ENCODE results near the gene ZDHHC22. TPM values are rescaled to one million over a fixed set of nuclear protein-coding genes. Genes with fewer than 3 reads are reported as not detected.

The ZDHHC22 gene
- total and polyA plus RNA-seq, 2 of the 13 experiments (the other 11 are each of a cell fraction or from before 2014, with no cell fraction given): not detected

GRCh38 chr14:77103475-77103874 lies 38.1 kb downstream of the ZDHHC22 start:
- H3K27me3 ChIP-seq (ENCODE audit: control insufficient read depth in 1 of 2, insufficient read depth in 2 of 2, low read length in 2 of 2): no peaks in the 10 kb centered on the region; a peak in 1 of 5 replicates
- intact Hi-C loops (cut with micrococcal nuclease; ENCODE audit: unreplicated experiment): no loop called here
- ATAC-seq (no peak), DNase-seq (ENCODE audit: low spot score) (no peak), FAIRE-seq (no peak)
- BruUV-seq (replicated peaks): no TSS peak
- in situ Hi-C loops (cut with HindIII; ENCODE audit: extremely low pct_ligation_motif_present, low pct_unique_long_range_greater_than_20kb): no loop called here
- ChIA-PET CTCF (ENCODE audit: low intra/inter-chr PET ratio, low total read pairs) (no interaction called here), POLR2A (no interaction called here)
- no peak overlapping the region for H3K9ac ChIP-seq (ENCODE audit: insufficient read depth, low read depth, low read length)
- peaks cover 12% of the 10 kb centered on the region for H3K4me1 ChIP-seq (ENCODE audit: insufficient read depth, low read length)
- H2AFZ ChIP-seq (ENCODE audit: low read length): no peak overlapping the region
- TF ChIP-seq ZSCAN22 (CRISPR knock-in tag; IDR thresholded peaks at IDR 0.05) (no peak), GTF2F1 (IDR thresholded peaks at IDR 0.05; ENCODE audit: low read length) (no peak), ZNF737 (CRISPR knock-in tag; IDR thresholded peaks at IDR 0.05; ENCODE audit: borderline replicate concordance) (no peak), ATF3 (CRISPR knock-in tag; IDR thresholded peaks at IDR 0.05) (no peak), ZBTB2 (CRISPR knock-in tag; IDR thresholded peaks at IDR 0.05; ENCODE audit: low read depth) (no peak), SIN3B (IDR thresholded peaks at IDR 0.05; ENCODE audit: low read length) (no peak), ZNF761 (CRISPR knock-in tag; conservative IDR thresholded peaks at IDR 0.05) (no peak), PATZ1 (CRISPR knock-in tag; IDR thresholded peaks at IDR 0.05) (no peak), ZBTB8A (CRISPR knock-in tag; IDR thresholded peaks at IDR 0.05; ENCODE audit: borderline replicate concordance, low read depth) (no peak), ZNF766 (CRISPR knock-in tag; IDR thresholded peaks at IDR 0.05; ENCODE audit: borderline replicate concordance) (no peak), SAFB2 (CRISPR knock-in tag; IDR thresholded peaks at IDR 0.05; ENCODE audit: borderline replicate concordance, low read depth) (no peak), GLI4 (CRISPR knock-in tag; IDR thresholded peaks at IDR 0.05; ENCODE audit: borderline replicate concordance) (no peak), ATM (IDR thresholded peaks at IDR 0.05; ENCODE audit: borderline replicate concordance) (no peak), SPEN (CRISPR knock-in tag; IDR thresholded peaks at IDR 0.05; ENCODE audit: low read depth) (no peak), E2F5 (CRISPR knock-in tag; conservative IDR thresholded peaks at IDR 0.05) (no peak), IKZF1 (IDR thresholded peaks at IDR 0.05) (no peak), ZBED4 (CRISPR knock-in tag; IDR thresholded peaks at IDR 0.05; ENCODE audit: borderline replicate concordance) (no peak), ZFP36L1 (CRISPR knock-in tag; IDR thresholded peaks at IDR 0.05) (no peak)
- peaks cover 12% of the 10 kb centered on the region for H3K79me2 ChIP-seq (ENCODE audit: insufficient read depth, low read length)
- H4K20me1 ChIP-seq (ENCODE audit: insufficient read depth, low read length): no peaks in the 10 kb centered on the region
- H3K4me2 ChIP-seq (ENCODE audit: low read depth, low read length): no peak overlapping the region
- H3K27ac ChIP-seq (ENCODE audit: extremely low read length, insufficient read depth, low read length): no peak overlapping the region
- H3K4me3 ChIP-seq (replicated peaks in 1 of 3; ENCODE audit: insufficient read depth in 1 of 3, low read depth in 2 of 3, low read length in 3 of 3): no peak overlapping the region
- no peaks in the 10 kb centered on the region for H3K9me3 ChIP-seq (ENCODE audit: low read length)
- peaks cover 0 to 26% of the 10 kb centered on the region in 2 experiments; a peak in 4 of 5 replicates for H3K36me3 ChIP-seq (replicated peaks in 1 of 2; ENCODE audit: control insufficient read depth in 1 of 2, insufficient read depth in 2 of 2, low read length in 2 of 2)

Measured in HepG2 (cell line).